SH-SY5Y (cell line): ENCODE data around the gene GSN.

Experiments used
- GATA2 ChIP-seq: IDR thresholded peaks from 2 replicates; pipeline ENCODE4 v1.6.1; 2011; ENCODE audit warnings: mild to moderate bottlenecking, low read depth, low read length
- GATA3 ChIP-seq: IDR thresholded peaks from 2 replicates; pipeline ENCODE4 v1.6.1; 2011; ENCODE audit warnings: low read depth, mild to moderate bottlenecking, low read length, moderate library complexity

DNA sequence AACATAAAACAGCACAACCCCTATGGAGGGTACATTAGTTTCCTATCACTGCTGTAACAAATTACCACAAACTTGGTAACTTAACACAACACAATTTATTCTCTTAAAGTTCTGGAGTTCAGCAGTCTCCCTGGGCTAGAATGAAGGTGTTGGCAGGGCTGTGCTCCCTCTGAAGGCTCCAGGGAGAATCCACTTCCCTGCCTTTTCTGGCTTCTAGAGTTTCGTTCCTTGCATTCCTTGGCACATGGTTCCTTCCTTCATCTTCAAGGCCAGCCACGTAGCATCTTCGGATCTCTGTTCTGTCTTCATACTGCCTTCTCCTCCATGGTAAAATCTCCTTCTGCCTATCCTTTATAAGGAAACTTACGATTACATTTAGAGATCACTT lies 25.0 kb upstream of the GSN start:
- TF ChIP-seq GATA2 (no peak), GATA3 (no peak)
